Erythroblast (primary cell): ENCODE measurements around the gene BIRC7.

Experiments
- GATA1 ChIP-seq: IDR thresholded peaks from 2 replicates; pipeline ENCODE4 v1.6.1; 2011; ENCODE audit warnings: low read depth, mild to moderate bottlenecking, control low read depth, low read length, moderate library complexity
- POLR2A ChIP-seq: IDR thresholded peaks from 2 replicates; pipeline ENCODE4 v1.6.1; 2011; ENCODE audit warnings: mild to moderate bottlenecking, low read length

DNA sequence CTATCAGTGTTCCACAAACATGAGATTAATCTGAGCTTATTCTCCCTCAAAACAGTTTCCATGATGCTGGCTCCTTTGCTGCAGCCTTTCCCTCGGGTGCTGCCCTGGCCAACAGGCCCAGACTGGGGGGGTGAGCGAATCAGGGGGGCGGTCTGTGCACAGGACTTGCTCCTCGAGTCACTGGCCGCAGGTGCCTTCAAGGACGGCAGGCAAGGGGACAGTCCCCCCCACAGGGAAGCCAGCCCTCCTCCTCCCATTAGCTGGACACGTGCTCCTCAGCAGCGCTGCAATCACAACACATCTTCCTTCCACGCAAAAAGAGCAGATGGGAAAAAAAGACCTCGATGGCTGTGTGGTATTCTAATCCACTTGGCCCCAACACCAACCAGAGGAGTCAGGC is 29.8 kb upstream of the BIRC7 start:
- TF ChIP-seq POLR2A (no peak), GATA1 (no peak)
